GM18511 (cell line): ENCODE data around the gene TMEM63C.

Experiments
- ATAC-seq: cut with Tn5 transposase; IDR thresholded peaks from one replicate; pipeline ENCODE4 v1.9.1; 2021; ENCODE audit warnings: mild to moderate bottlenecking, moderate library complexity; ENCODE audit not compliant: unreplicated experiment

TMEM63C gene

GRCh38 chr14:77197988-77198387, 16.4 kb downstream of the TMEM63C start:
- ATAC-seq = no peak

DNA sequence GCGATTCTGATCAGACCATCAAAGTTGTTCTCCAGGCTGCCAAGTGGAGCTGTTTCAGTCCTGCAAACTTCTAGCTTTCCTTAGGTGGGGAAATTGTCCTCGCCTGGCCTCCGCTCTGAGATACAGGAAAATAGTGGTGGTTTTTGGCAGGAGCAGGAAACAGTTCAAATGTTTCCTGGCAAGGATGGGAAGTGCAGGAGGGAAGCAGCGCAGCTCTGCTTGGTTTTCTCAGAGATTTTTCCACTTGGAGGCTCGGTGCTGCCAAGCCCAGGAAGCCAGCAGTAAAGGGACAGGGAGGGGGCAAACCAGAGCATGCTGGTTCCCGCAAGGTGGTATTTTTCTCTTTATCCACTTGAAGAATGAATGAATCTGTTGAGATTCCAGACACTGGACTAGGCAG, 17.0 kb downstream of the TMEM63C start:
- ATAC-seq = no peak

- no peak for ATAC-seq
These were observed 18.0 kb downstream of the TMEM63C start for GRCh38 chr14:77199590-77199989.

GRCh38 chr14:77200406-77200985, 18.9 kb downstream of the TMEM63C start:
- no peak for ATAC-seq

DNA sequence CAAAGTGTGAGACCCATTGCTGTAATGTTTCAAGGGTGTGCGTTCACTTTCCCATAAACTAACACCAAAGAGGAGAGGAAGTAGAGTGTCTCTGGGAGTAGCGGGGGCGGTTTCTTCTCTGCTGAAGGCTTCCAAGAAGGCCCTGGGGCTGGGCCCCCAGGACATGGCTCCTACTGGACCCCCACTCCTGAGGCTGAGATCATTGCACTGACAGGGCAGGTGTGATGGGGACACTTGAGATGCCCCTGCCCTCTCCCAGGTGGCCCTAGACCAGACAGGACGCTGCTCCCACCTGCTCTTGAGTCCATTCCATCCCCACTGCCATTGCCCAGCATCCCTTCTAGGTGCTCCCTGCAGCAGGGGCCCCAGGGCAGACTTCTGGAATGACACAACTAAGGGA, 20.1 kb downstream of the TMEM63C start:
- ATAC-seq = no peak

- no peak for ATAC-seq
These were observed 22.2 kb downstream of the TMEM63C start for GRCh38 chr14:77203611-77204458.

DNA sequence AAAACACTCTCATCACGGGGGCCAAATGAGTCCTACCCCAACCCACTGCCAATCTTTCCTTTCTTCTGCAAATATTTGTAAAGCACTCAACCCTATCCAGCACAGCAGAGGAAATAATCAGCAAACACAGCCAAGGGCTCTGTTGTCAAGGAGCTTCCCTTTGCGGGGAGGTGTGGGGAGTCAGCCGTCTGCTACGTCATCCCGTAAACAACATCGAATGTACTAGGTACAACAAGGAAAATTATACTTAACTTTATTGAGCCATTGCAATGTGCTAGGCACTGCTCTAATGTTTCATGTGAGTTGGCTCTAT, 22.8 kb downstream of the TMEM63C start:
- ATAC-seq = no peak

GRCh38 chr14:77204907-77205306, 23.3 kb downstream of the TMEM63C start:
- no peak for ATAC-seq

DNA sequence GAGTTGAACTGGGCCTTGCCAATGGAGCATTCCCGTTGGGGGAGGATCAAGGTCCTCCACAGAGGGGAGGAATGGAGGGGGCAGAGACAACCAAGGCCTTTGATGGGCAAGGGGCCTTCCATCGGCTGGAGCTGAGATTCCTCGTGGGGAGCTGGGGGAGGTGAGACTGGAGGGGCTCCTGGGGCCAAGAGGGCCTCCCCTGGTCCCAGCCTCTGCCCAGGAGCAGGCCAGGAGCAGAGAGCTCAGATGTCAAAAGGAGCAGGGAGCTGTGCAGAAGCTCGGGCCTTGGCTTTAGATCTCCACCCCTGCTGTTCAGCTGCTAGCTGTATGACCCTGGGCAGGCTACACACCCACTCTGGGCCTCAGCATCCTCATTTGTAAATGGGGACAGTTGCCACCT, 24.0 kb downstream of the TMEM63C start:
- ATAC-seq = no peak

- ATAC-seq = no peak
These were observed 24.7 kb downstream of the TMEM63C start for GRCh38 chr14:77206261-77206824.

- no peak for ATAC-seq
These were observed 25.3 kb downstream of the TMEM63C start for GRCh38 chr14:77206877-77207389.

GRCh38 chr14:77208291-77208978, 26.8 kb downstream of the TMEM63C start:
- no peak for ATAC-seq

DNA sequence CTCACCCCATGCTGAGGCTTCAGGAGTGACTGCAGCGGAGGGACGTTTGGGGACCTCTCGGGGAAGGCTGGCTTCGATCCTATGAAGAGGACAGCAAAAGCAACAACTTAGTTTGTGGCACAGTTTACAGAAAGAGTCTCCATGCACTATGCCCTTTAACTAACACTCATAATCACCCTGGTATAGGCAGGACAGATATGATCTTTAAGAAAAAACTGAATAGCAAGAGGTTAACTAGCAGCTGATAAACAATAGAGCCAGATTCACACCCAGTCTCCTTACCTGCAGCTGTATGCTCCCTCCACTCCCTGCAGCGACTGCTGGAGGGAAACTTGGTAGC, 27.4 kb downstream of the TMEM63C start:
- ATAC-seq = no peak

GRCh38 chr14:77212097-77212870, 30.7 kb downstream of the TMEM63C start:
- no peak for ATAC-seq

DNA sequence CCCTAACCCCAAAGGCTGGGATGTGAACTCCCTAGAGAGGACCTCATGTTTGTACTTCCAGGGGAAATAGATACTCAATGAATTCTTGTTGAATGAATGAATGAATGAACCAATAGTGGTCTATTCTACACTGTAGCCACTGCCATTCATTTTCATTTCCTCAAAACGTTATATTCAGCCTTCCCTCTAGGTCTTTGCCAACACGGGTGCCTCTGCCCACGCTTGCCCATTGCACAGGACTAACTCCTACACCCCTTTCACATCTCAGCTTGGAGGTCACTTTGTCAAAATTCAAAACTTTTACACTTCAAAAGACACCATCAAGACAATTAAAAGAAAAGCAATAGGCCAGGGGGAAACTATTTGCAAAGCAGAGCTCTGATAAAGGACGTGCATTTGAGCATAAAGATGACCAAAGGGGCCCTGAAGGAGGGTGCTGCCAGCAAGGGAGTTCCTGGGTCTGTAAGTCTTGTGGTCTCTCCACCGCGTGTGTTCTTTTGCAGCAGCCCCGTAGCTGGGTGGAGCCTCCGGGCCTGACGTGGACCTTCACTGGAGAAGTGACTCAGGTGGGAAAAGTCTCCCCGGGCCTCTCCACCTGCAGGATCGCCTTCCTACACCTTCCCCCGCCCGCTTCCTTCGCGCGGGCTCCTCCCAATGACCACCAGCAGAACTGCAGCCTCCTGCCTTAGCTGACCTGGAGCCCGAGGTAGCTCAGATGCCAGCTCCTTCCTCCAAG, 31.5 kb downstream of the TMEM63C start:
- ATAC-seq = peak; percentile 76

- no peak for ATAC-seq
These were observed 32.0 kb downstream of the TMEM63C start for GRCh38 chr14:77213679-77214016.

GRCh38 chr14:77214216-77214615, 32.6 kb downstream of the TMEM63C start:
- ATAC-seq = no peak

DNA sequence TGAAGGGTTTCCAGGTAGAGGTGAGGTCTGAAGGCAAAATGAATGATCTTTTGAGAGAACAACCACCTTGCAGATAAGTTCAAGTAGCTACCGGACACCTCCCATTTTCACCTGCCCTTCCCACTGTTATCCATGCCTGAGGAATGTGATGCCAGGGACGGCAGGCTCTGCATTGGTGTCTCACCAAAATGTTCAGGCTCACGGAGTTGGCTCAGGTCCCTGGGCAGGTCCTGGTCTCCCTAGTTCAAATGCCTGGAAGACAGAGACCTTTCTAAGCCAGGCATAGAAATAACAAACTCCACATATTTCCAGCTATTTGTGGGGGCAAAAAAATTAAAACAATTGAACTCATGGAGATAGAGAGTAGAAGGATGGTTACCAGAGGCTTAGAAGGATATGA, 36.0 kb downstream of the TMEM63C start:
- no peak for ATAC-seq

- ATAC-seq = no peak
These were observed 38.0 kb downstream of the TMEM63C start for GRCh38 chr14:77219591-77219990.

GRCh38 chr14:77220246-77221017, 38.8 kb downstream of the TMEM63C start:
- no peak for ATAC-seq
